ENCODE measurements around the gene MED10.

Gene MED10

GRCh38 chr5:6411141-6411540 lies 32.8 kb upstream of the MED10 start:
- H3K27me3 ChIP-seq (replicated peaks; ENCODE audit: insufficient read depth, low read length): no peaks in the 10 kb centered on the region
- H3K36me3 ChIP-seq (replicated peaks; ENCODE audit: insufficient read depth, low read length): no peaks in the 10 kb centered on the region
- no peak overlapping the region for H3K9ac ChIP-seq (ENCODE audit: low read length)

GRCh38 chr5:6410421-6410820 lies 32.1 kb upstream of the MED10 start:
- DNase-seq: no peak
- Histone ChIP-seq H3F3A (ENCODE audit: insufficient read depth, low read length) (0 out of 2 replicates have a peak, but pooled peaks cover 6% of the 10 kb centered on the region), H3K79me2 (ENCODE audit: low read length) (no peaks in the 10 kb centered on the region), H3K9me3 (replicated peaks; ENCODE audit: insufficient read depth, low read length) (no peaks in the 10 kb centered on the region), H3K36me3 (replicated peaks; ENCODE audit: insufficient read depth, low read length) (no peaks in the 10 kb centered on the region), H3K9me2 (replicated peaks; ENCODE audit: insufficient read depth, low read length) (no peaks in the 10 kb centered on the region), H3K9ac (ENCODE audit: low read length) (no peak overlapping the region), H4K20me1 (ENCODE audit: insufficient read depth, low read length) (no peaks in the 10 kb centered on the region), H2AFZ (ENCODE audit: low read length) (no peak overlapping the region), H3K4me3 (ENCODE audit: low read length) (no peak overlapping the region), H3K4me2 (ENCODE audit: low read depth, low read length) (no peak overlapping the region), H3K27ac (ENCODE audit: low read length) (no peak overlapping the region), H3K27me3 (replicated peaks; ENCODE audit: insufficient read depth, low read length) (no peaks in the 10 kb centered on the region), H3K4me1 (ENCODE audit: low read length) (peaks cover 13% of the 10 kb centered on the region)
- TF ChIP-seq EZH2phosphoT487 (IDR thresholded peaks at IDR 0.05; ENCODE audit: low read length) (no peak), EZH2 (optimal IDR thresholded peaks at IDR 0.05; ENCODE audit: low read depth, low read length) (no peak), CTCF (IDR thresholded peaks at IDR 0.05; ENCODE audit: low read length) (no peak)

More at GRCh38 chr5:6411141-6411540, 32.8 kb upstream of the MED10 start:
- no peaks in the 10 kb centered on the region for H3K79me2 ChIP-seq (ENCODE audit: low read length)
- no peak overlapping the region for H2AFZ ChIP-seq (ENCODE audit: low read length)
- no peak overlapping the region for H3K4me3 ChIP-seq (ENCODE audit: low read length)
- 0 out of 2 replicates have a peak, but pooled peaks cover 6% of the 10 kb centered on the region for H3F3A ChIP-seq (ENCODE audit: insufficient read depth, low read length)
- H3K9me2 ChIP-seq (replicated peaks; ENCODE audit: insufficient read depth, low read length): no peaks in the 10 kb centered on the region
- no peaks in the 10 kb centered on the region for H4K20me1 ChIP-seq (ENCODE audit: insufficient read depth, low read length)
- peaks cover 13% of the 10 kb centered on the region for H3K4me1 ChIP-seq (ENCODE audit: low read length)
- no peak overlapping the region for H3K27ac ChIP-seq (ENCODE audit: low read length)
- DNase-seq: no peak
- no peaks in the 10 kb centered on the region for H3K9me3 ChIP-seq (replicated peaks; ENCODE audit: insufficient read depth, low read length)
- TF ChIP-seq EZH2 (optimal IDR thresholded peaks at IDR 0.05; ENCODE audit: low read depth, low read length) (no peak), EZH2phosphoT487 (IDR thresholded peaks at IDR 0.05; ENCODE audit: low read length) (no peak), CTCF (IDR thresholded peaks at IDR 0.05; ENCODE audit: low read length) (no peak)
- H3K4me2 ChIP-seq (ENCODE audit: low read depth, low read length): no peak overlapping the region

- Histone ChIP-seq H3K9ac (ENCODE audit: low read length) (no peak overlapping the region), H3K4me1 (ENCODE audit: low read length) (peaks cover 24% of the 10 kb centered on the region), H3K36me3 (replicated peaks; ENCODE audit: insufficient read depth, low read length) (no peaks in the 10 kb centered on the region), H4K20me1 (ENCODE audit: insufficient read depth, low read length) (no peaks in the 10 kb centered on the region), H3F3A (ENCODE audit: insufficient read depth, low read length) (peaks cover 9% of the 10 kb centered on the region; the same call in 1 of the 2 replicates), H3K27me3 (replicated peaks; ENCODE audit: insufficient read depth, low read length) (no peaks in the 10 kb centered on the region), H3K4me2 (ENCODE audit: low read depth, low read length) (peak overlapping the region; percentile 28; the same call in 1 of the 2 replicates), H3K9me3 (replicated peaks; ENCODE audit: insufficient read depth, low read length) (no peaks in the 10 kb centered on the region), H3K79me2 (ENCODE audit: low read length) (no peaks in the 10 kb centered on the region), H3K27ac (ENCODE audit: low read length) (peak overlapping the region; percentile 59), H3K9me2 (replicated peaks; ENCODE audit: insufficient read depth, low read length) (no peaks in the 10 kb centered on the region), H2AFZ (ENCODE audit: low read length) (peak overlapping the region; percentile 32; the same call in 1 of the 2 replicates), H3K4me3 (ENCODE audit: low read length) (no peak overlapping the region)
- peak; percentile 16 for DNase-seq
- no peak for TF ChIP-seq EZH2phosphoT487 (IDR thresholded peaks at IDR 0.05; ENCODE audit: low read length)
- no peak for TF ChIP-seq CTCF (IDR thresholded peaks at IDR 0.05; ENCODE audit: low read length)
- no peak for TF ChIP-seq EZH2 (optimal IDR thresholded peaks at IDR 0.05; ENCODE audit: low read depth, low read length)
These were observed 30.5 kb upstream of the MED10 start for GRCh38 chr5:6408627-6409446.

Measured in MM.1S (cell line).